GM18868 (cell line): ENCODE data around the gene UGT1A5.

Experiments
- ATAC-seq: cut with Tn5 transposase; IDR thresholded peaks from one replicate; pipeline ENCODE4 v1.9.1; 2021; ENCODE audit warnings: mild to moderate bottlenecking, moderate library complexity; ENCODE audit not compliant: unreplicated experiment

UGT1A5 gene

GRCh38 chr2:233822101-233822771 is 109.5 kb downstream of the UGT1A5 start:
- ATAC-seq, result no peak
